Measurements from ENCODE around the gene ZDHHC4. TPM values are rescaled to one million over a fixed set of nuclear protein-coding genes. Genes with fewer than 3 reads are reported as not detected.

The ZDHHC4 gene
- total RNA-seq (62.4 TPM), polyA plus RNA-seq (ENCODE audit: insufficient read depth, low read depth, low replicate concordance) (84.1 TPM)
- long read RNA-seq, donor 1, transcript ZDHHC4-208 (2 exons, 718 nt), result major isoform, 5 of 26 reads
- long read RNA-seq, donor 1, transcript ZDHHC4-201 (8 exons, 1,259 nt), result major isoform, 5 of 26 reads
- long read RNA-seq, donor 1, transcript ZDHHC4-205 (8 exons, 1,552 nt), result major isoform, 5 of 26 reads
- long read RNA-seq, donor 1, partial matches to known transcripts, result 6 of 26 reads
- long read RNA-seq, donor 1, other reads (novel, unspliced or antisense), result 0 of 26 reads
- long read RNA-seq, donor 2, transcript ZDHHC4-203 (9 exons, 1,461 nt), result minor isoform, 7 of 66 reads
- long read RNA-seq, donor 2, transcript ZDHHC4-201 (8 exons, 1,259 nt), result major isoform, 9 of 66 reads
- long read RNA-seq, donor 2, partial matches to known transcripts, result 43 of 66 reads
- long read RNA-seq, donor 2, other reads (novel, unspliced or antisense), result 0 of 66 reads
- long read RNA-seq, donor 3, transcript ZDHHC4-205 (8 exons, 1,552 nt), result major isoform, 9 of 44 reads
- long read RNA-seq, donor 3, transcript ZDHHC4-203 (9 exons, 1,461 nt), result minor isoform, 6 of 44 reads
- long read RNA-seq, donor 3, transcript ZDHHC4-201 (8 exons, 1,259 nt), result minor isoform, 8 of 44 reads
- long read RNA-seq, donor 3, transcript ZDHHC4-208 (2 exons, 718 nt), result minor isoform, 8 of 44 reads
- long read RNA-seq, donor 3, partial matches to known transcripts, result 9 of 44 reads
- long read RNA-seq, donor 3, other reads (novel, unspliced or antisense), result 0 of 44 reads
- long read RNA-seq, donor 4, transcript ZDHHC4-201 (8 exons, 1,259 nt), result major isoform, 6 of 20 reads
- long read RNA-seq, donor 4, partial matches to known transcripts, result 6 of 20 reads
- long read RNA-seq, donor 4, other reads (novel, unspliced or antisense), result 0 of 20 reads
- long read RNA-seq, donor 5, partial matches to known transcripts, result 5 of 7 reads
- long read RNA-seq, donor 5, other reads (novel, unspliced or antisense), result 0 of 7 reads
- long read RNA-seq, donor 6, transcript ZDHHC4-203 (9 exons, 1,461 nt), result minor isoform, 7 of 115 reads
- long read RNA-seq, donor 6, transcript ZDHHC4-208 (2 exons, 718 nt), result minor isoform, 13 of 115 reads
- long read RNA-seq, donor 6, transcript ZDHHC4-201 (8 exons, 1,259 nt), result major isoform, 16 of 115 reads
- long read RNA-seq, donor 6, partial matches to known transcripts, result 75 of 115 reads
- long read RNA-seq, donor 6, other reads (novel, unspliced or antisense), result 0 of 115 reads
- long read RNA-seq, donor 7, transcript ZDHHC4-201 (8 exons, 1,259 nt), result major isoform, 11 of 29 reads
- long read RNA-seq, donor 7, partial matches to known transcripts, result 1 of 29 reads
- long read RNA-seq, donor 7, other reads (novel, unspliced or antisense), result 6 of 29 reads
- long read RNA-seq, donor 8, transcript ZDHHC4-208 (2 exons, 718 nt), result major isoform, 7 of 37 reads
- long read RNA-seq, donor 8, transcript ZDHHC4-201 (8 exons, 1,259 nt), result major isoform, 7 of 37 reads
- long read RNA-seq, donor 8, partial matches to known transcripts, result 14 of 37 reads
- long read RNA-seq, donor 8, other reads (novel, unspliced or antisense), result 0 of 37 reads
- long read RNA-seq, donor 9, transcript ZDHHC4-208 (2 exons, 718 nt), result major isoform, 6 of 24 reads
- long read RNA-seq, donor 9, partial matches to known transcripts, result 12 of 24 reads
- long read RNA-seq, donor 9, other reads (novel, unspliced or antisense), result 0 of 24 reads
- long read RNA-seq, donor 10, transcript ZDHHC4-201 (8 exons, 1,259 nt), result major isoform, 7 of 59 reads
- long read RNA-seq, donor 10, partial matches to known transcripts, result 43 of 59 reads
- long read RNA-seq, donor 10, other reads (novel, unspliced or antisense), result 0 of 59 reads

DNA sequence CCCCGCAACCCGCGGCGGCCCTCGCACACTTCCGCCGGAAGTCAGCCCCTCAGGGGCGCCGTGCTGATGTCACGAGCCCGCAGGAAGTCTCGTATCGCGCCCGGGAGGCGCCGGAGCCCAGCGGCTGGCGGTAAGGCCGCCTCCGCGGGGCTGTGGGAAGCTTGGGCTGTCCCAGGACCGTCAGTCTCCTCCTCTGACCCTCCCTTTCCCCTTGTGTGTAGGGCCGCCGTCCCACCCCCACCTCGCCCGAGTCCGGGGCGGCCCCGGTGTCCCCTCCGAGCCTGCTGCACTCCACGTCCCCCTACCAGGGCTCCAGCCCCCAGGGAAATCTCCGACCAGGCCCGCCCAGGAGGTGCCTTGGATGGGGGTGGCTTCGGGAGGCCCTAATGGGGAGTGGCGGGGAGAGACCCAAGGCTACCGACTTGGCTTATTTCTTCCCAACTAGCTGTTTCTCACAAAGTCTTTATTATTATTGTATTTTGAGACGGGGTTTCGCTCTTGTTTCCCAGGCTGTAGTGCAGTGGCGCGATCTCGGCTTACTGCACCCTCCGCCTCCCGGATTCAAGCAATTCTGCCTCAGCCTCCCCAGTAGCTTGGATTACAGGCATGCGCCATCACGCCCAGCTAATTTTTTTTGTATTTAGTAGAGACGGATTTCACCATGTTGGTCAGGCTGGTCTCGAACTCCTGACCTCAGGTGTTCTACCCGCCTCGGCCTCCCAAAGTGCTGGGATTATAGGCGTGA lies at the start of gene ZDHHC4:
Gene ZDHHC4, plus strand, starts transcription at position 86 of the 745 bp plus-strand sequence. CDS start 3,108 bp downstream, outside the sequence.
- no peak for FAIRE-seq
- no peak for TF ChIP-seq CTCF (IDR thresholded peaks at IDR 0.05; ENCODE audit: borderline replicate concordance, extremely low read depth, insufficient read depth)
- Histone ChIP-seq H3K36me3 (ENCODE audit: control insufficient read depth in 2 of 3, insufficient read depth in 3 of 3, low read length in 3 of 3) (peaks cover 0 to 18% (median 8%) of the 10 kb centered on the region in 3 donors), H3K9me3 (ENCODE audit: control insufficient read depth in 2 of 3, insufficient read depth in 1 of 3, low read length in 3 of 3) (no peaks in the 10 kb centered on the region), H3K4me3 (ENCODE audit: low read length in 3 of 3) (peak within 1 kb of the TSS; percentile 61 to 81 (median 71)), H3K4me1 (ENCODE audit: control insufficient read depth in 2 of 3, insufficient read depth in 2 of 3, low read depth in 1 of 3, low read length in 3 of 3) (no peaks in the 10 kb centered on the region), H3K9ac (ENCODE audit: low read length in 3 of 3) (peak within 1 kb of the TSS; percentile 20 to 70 (median 43)), H3K27ac (ENCODE audit: low read depth in 2 of 2, low read length in 2 of 2) (peak within 1 kb of the TSS; percentile 82 to 87), H3K27me3 (ENCODE audit: control insufficient read depth, insufficient read depth, low read length) (no peaks in the 10 kb centered on the region)
- peak; percentile 90 to 97 (median 94) for DNase-seq
- intact Hi-C loops (cut with DNase I), result no loop called here

GRCh38 chr7:6528401-6529130 lies 48.7 kb upstream of the ZDHHC4 start:
- FAIRE-seq (no peak), DNase-seq (no peak)
- peaks cover 0 to 6% (median 0%) of the 10 kb centered on the region in 3 donors for H3K4me1 ChIP-seq (ENCODE audit: control insufficient read depth in 2 of 3, insufficient read depth in 2 of 3, low read depth in 1 of 3, low read length in 3 of 3)
- no peaks in the 10 kb centered on the region for H3K9me3 ChIP-seq (ENCODE audit: control insufficient read depth in 2 of 3, insufficient read depth in 1 of 3, low read length in 3 of 3)
- no peaks in the 10 kb centered on the region for H3K36me3 ChIP-seq (ENCODE audit: control insufficient read depth in 2 of 3, insufficient read depth in 3 of 3, low read length in 3 of 3)
- peaks cover 2% of the 10 kb centered on the region for H3K27me3 ChIP-seq (ENCODE audit: control insufficient read depth, insufficient read depth, low read length)
- H3K27ac ChIP-seq (ENCODE audit: low read depth in 2 of 2, low read length in 2 of 2), result no peak overlapping the region
- no peak for TF ChIP-seq CTCF (IDR thresholded peaks at IDR 0.05; ENCODE audit: borderline replicate concordance, extremely low read depth, insufficient read depth)
- H3K9ac ChIP-seq (ENCODE audit: low read length in 3 of 3), result no peak overlapping the region
- no peak overlapping the region for H3K4me3 ChIP-seq (ENCODE audit: low read length in 3 of 3)
- intact Hi-C loops (cut with DNase I), result no loop called here

Data from kidney (tissue), 22 donors.